Aorta (tissue), 5 donors: ENCODE data around the gene SYT1. TPM values are rescaled to one million over a fixed set of nuclear protein-coding genes. Genes with fewer than 3 reads are reported as not detected.

Experiments used
- ATAC-seq: fragments of 200-7000 bp; cut with Tn5 transposase; one replicate; pipeline ENCODE4 v1.9.1; 2022; ENCODE audit warnings: moderate library complexity; ENCODE audit not compliant: low FRiP score
- DNase-seq, 2 donors: peaks; one replicate each; pipeline ENCODE4 v3.0.0-alpha.2; 2020
- H3K27ac ChIP-seq, 2 donors: one replicate each; pipeline ENCODE4 v1.5.1; 2013; ENCODE audit warnings: low read length in 2 of 2, mild to moderate bottlenecking in 2 of 2, moderate library complexity in 2 of 2, control low read depth in 1 of 2, inconsistent platforms in 1 of 2, low read depth in 1 of 2
- H3K27me3 ChIP-seq, 2 donors: one replicate each; pipeline ENCODE4 v1.6.1; 2013; ENCODE audit warnings: control low read depth in 1 of 2, low read length in 1 of 2, mild to moderate bottlenecking in 1 of 2, moderate library complexity in 1 of 2; ENCODE audit not compliant: insufficient read depth in 2 of 2, control insufficient read depth in 1 of 2
- H3K36me3 ChIP-seq, 2 donors: one replicate each; pipeline ENCODE4 v1.6.1; 2013; ENCODE audit warnings: control low read depth in 1 of 2, low read length in 1 of 2, mild to moderate bottlenecking in 1 of 2; ENCODE audit not compliant: insufficient read depth in 2 of 2, control insufficient read depth in 1 of 2
- H3K4me1 ChIP-seq, 2 donors: one replicate each; pipeline ENCODE4 v1.6.1; 2013; ENCODE audit warnings: low read length in 2 of 2, control low read depth in 1 of 2, mild to moderate bottlenecking in 1 of 2, moderate library complexity in 1 of 2; ENCODE audit not compliant: insufficient read depth in 2 of 2, control insufficient read depth in 1 of 2
- H3K4me3 ChIP-seq, 2 donors: one replicate each; pipeline ENCODE4 v1.5.1; 2013; ENCODE audit warnings: low read length in 2 of 2, control low read depth in 1 of 2, mild to moderate bottlenecking in 1 of 2
- H3K9me3 ChIP-seq: one replicate; pipeline ENCODE4 v1.6.1; 2013; ENCODE audit warnings: mild to moderate bottlenecking, low read length; ENCODE audit not compliant: control insufficient read depth
- WGBS, 2 donors: extraction: QIAGEN DNeasy Blood & Tissue Kit; methylation state at CpG; one replicate each; pipeline ENCODE4 v1.1.7; 2013; 5-methylcytosine and 5-hydroxymethylcytosine counted together
- intact Hi-C, 2 donors: fragments of 100-400 bp; cut with DNase I; formaldehyde crosslinking; loops; one replicate each; pipeline versions ENCODE4 v1.14.2 to v1.15.0; 2022
- polyA plus RNA-seq, 2 donors: library from polyadenylated mRNA; stranded (reverse); fragments of 200-250 nt; gene quantifications; one replicate each; pipeline ENCODE4 v1.2.3, GENCODE V29; 2013
- total RNA-seq, 2 donors: library from RNA; stranded (reverse); fragmentation: NEBNext Ultra II Directional; extraction: Animal tissue kit (Norgen Biotek cat#: 25700); gene quantifications; one replicate each; pipeline ENCODE4 v1.2.1, GENCODE V29; 2021
- donor health status: healthy with polysubstance abuse.
- donor health status: Bipolar disorder and iron deficiency.
- donor health status: DM: no; HTN: no; CAD: no.
- donor health status: DM: no; HTN: no; CAD: no.
- donor health status: DM: yes; HTN: yes; CAD: no.

Gene SYT1
- total and polyA plus RNA-seq, 4 donors: 0.05 to 1.8 (median 1.5) TPM; not detected in 1

DNA sequence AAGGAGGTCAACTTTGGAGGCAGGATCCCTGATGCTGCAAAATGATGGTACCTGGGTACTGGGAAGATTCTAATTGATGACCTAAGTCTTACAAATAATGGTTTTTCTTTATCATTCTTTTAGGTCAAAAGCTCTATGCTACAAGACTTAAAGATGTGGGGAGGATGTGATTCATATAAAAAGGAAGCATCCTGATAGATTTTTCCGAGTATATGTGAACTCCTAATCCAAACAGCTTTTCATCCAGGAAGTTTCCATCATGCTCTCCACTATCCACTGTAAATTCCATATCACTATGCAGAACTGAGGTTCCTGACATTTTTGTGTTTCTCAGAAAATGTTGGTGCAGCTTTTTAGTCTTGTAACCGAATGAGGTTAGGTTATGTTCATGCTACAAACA lies 533.0 kb downstream of the SYT1 start:
- Histone ChIP-seq H3K27me3 (no peaks in the 10 kb centered on the region), H3K4me3 (no peak overlapping the region), H3K9me3 (no peaks in the 10 kb centered on the region), H3K27ac (no peak overlapping the region), H3K4me1 (peaks cover 0 to 1% of the 10 kb centered on the region in 2 donors), H3K36me3 (no peaks in the 10 kb centered on the region)
- intact Hi-C loops: no loop called here
- no peak for ATAC-seq
- WGBS, 2 donors: 61 to 70% methylated on average over 2 of the region's 2 CpGs
- no peak for DNase-seq

DNA sequence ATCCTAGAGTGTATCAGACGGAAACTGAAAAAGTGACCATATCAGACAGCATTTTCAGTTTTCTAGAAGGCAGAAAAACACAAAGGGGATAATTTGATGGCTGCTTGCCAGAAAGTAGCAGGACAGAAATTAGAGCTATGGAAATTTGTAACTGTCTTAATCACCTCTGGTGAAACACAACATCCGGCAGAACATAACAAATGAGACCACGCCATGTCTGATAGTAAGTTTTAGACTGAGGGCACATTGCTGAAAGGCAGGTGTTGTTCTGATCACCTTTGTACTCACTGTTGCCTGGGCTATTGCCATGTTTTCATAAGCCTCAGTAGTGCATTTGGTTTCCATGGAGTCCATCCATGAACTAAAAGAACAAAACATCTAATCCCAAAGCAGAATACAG lies 535.9 kb downstream of the SYT1 start:
- Histone ChIP-seq H3K27ac (no peak overlapping the region), H3K36me3 (no peaks in the 10 kb centered on the region), H3K9me3 (no peaks in the 10 kb centered on the region), H3K27me3 (no peaks in the 10 kb centered on the region), H3K4me3 (no peak overlapping the region), H3K4me1 (peaks cover 0 to 1% of the 10 kb centered on the region in 2 donors)
- 97% methylated on average over 3 of the region's 3 CpGs for WGBS, 2 donors
- intact Hi-C loops: loop anchor here in 1 of 2 donors (10.0 kb wide), 1 partner anchor 874 kb away; no protein-coding TSS in a partner anchor
- DNase-seq: no peak
- ATAC-seq: no peak

GRCh38 chr12:79402606-79403005 lies 538.0 kb downstream of the SYT1 start:
- intact Hi-C loops: loop anchor here in 1 of 2 donors (10.0 kb wide), 1 partner anchor 872 kb away; no protein-coding TSS in a partner anchor
- H3K9me3 ChIP-seq: no peaks in the 10 kb centered on the region
- peaks cover 0 to 1% of the 10 kb centered on the region in 2 donors for H3K4me1 ChIP-seq
- H3K27ac ChIP-seq: no peak overlapping the region
- 86 to 93% methylated on average over 2 of the region's 2 CpGs for WGBS, 2 donors
- DNase-seq (no peak), ATAC-seq (no peak)
- H3K36me3 ChIP-seq: no peaks in the 10 kb centered on the region
- no peak overlapping the region for H3K4me3 ChIP-seq
- no peaks in the 10 kb centered on the region for H3K27me3 ChIP-seq

- ATAC-seq: no peak
- Histone ChIP-seq H3K4me1 (peaks cover 2 to 3% of the 10 kb centered on the region in 2 donors), H3K27ac (no peak overlapping the region), H3K4me3 (no peak overlapping the region), H3K36me3 (no peaks in the 10 kb centered on the region), H3K27me3 (no peaks in the 10 kb centered on the region), H3K9me3 (no peaks in the 10 kb centered on the region)
- 88 to 90% methylated on average over 1 of the region's 1 CpG for WGBS, 2 donors
- intact Hi-C loops: loop anchor here (5.0 to 10.0 kb wide), 6 partner anchors 150 to 868 kb away; partner anchors contain the start of gene PAWR (in 1 of the 2)
- no peak for DNase-seq
Observed at GRCh38 chr12:79406993-79407392, 542.4 kb downstream of the SYT1 start.

GRCh38 chr12:79407671-79408622 lies 543.4 kb downstream of the SYT1 start:
- Histone ChIP-seq H3K4me3 (no peak overlapping the region), H3K36me3 (no peaks in the 10 kb centered on the region), H3K4me1 (peaks cover 2 to 3% of the 10 kb centered on the region in 2 donors), H3K27ac (peak overlapping the region; percentile 57 to 90), H3K27me3 (no peaks in the 10 kb centered on the region), H3K9me3 (no peaks in the 10 kb centered on the region)
- ATAC-seq (peak; percentile 86), DNase-seq (peak in 1 of 2 donors; percentile 50)
- intact Hi-C loops: loop anchor here (2.0 to 10.0 kb wide), 7 partner anchors 149 to 867 kb away; partner anchors contain the start of gene PAWR (in 1 of the 2)
- WGBS, 2 donors: 39 to 40% methylated on average over 6 of the region's 6 CpGs

- Histone ChIP-seq H3K4me3 (no peak overlapping the region), H3K36me3 (no peaks in the 10 kb centered on the region), H3K27me3 (no peaks in the 10 kb centered on the region), H3K27ac (peak overlapping the region in 1 of 2 donors; percentile 90), H3K9me3 (no peaks in the 10 kb centered on the region), H3K4me1 (peaks cover 2 to 3% of the 10 kb centered on the region in 2 donors)
- ATAC-seq (no peak), DNase-seq (no peak)
- WGBS, 2 donors: 56 to 67% methylated on average over 3 of the region's 3 CpGs
- intact Hi-C loops: loop anchor here (2.0 to 10.0 kb wide), 7 partner anchors 149 to 866 kb away; partner anchors contain the start of gene PAWR (in 1 of the 2)
Observed at GRCh38 chr12:79408689-79409088, 544.1 kb downstream of the SYT1 start.

DNA sequence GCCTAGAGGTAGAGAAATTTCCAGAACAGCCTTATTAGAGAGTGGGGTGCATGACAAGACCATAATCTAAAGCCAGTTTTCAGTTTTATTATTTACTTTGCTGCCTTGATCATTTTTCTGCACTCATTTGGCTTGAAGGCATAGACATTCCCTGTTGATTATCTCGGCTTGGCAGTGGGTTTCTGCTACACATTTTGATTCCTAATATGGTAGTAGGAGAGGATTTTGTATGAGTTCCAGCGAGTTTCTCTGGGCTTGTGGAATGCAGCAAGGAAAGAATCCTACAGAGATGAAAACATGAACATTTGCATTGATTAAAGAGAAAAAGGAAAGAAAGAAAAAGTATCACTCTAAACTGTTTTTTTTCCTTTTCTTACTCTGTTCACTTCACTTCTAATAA lies 545.0 kb downstream of the SYT1 start:
- DNase-seq: no peak
- no peaks in the 10 kb centered on the region for H3K36me3 ChIP-seq
- no peaks in the 10 kb centered on the region for H3K9me3 ChIP-seq
- H3K27me3 ChIP-seq: no peaks in the 10 kb centered on the region
- H3K27ac ChIP-seq: peak overlapping the region in 1 of 2 donors; percentile 82
- peaks cover 2 to 3% of the 10 kb centered on the region in 2 donors for H3K4me1 ChIP-seq
- ATAC-seq: no peak
- intact Hi-C loops: loop anchor here (2.0 to 10.0 kb wide), 7 partner anchors 148 to 865 kb away; partner anchors contain the start of gene PAWR (in 1 of the 2)
- peak overlapping the region in 1 of 2 donors; percentile 10 for H3K4me3 ChIP-seq
- 4% methylated on average over 2 of the region's 2 CpGs for WGBS, 2 donors

DNA sequence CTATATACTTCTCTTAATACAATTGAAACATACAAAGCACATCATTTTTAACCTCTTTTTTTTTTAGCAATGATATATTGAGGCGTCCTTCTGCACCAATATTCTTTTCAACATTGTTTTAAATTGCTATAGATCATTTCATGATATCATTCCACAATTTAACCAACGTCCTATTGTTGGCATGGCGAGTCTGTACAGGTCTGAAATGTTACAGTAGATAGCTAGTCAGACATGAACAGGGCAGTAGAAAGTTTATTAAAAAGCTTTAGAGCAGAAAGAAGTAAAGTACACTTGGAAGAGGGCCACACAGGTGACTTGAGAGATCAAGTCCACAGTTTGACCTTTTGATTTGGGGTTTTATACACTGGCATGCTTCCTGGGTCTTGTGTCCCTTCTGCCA lies 547.2 kb downstream of the SYT1 start:
- intact Hi-C loops: no loop called here
- WGBS, 2 donors: 90 to 91% methylated on average over 3 of the region's 3 CpGs
- Histone ChIP-seq H3K36me3 (no peaks in the 10 kb centered on the region), H3K4me3 (no peak overlapping the region), H3K27me3 (no peaks in the 10 kb centered on the region), H3K27ac (no peak overlapping the region), H3K9me3 (no peaks in the 10 kb centered on the region), H3K4me1 (peaks cover 2 to 5% of the 10 kb centered on the region in 2 donors)
- no peak for ATAC-seq
- DNase-seq: no peak
